Liver (tissue), 9 donors: ENCODE measurements around the gene RELN. TPM values are rescaled to one million over a fixed set of nuclear protein-coding genes. Genes with fewer than 3 reads are reported as not detected.

Source experiments
- DNase-seq: peaks from one replicate; pipeline ENCODE4 v3.0.0-alpha.2; 2017; ENCODE audit warnings: low spot score
- H3K27ac ChIP-seq, 2 donors: one replicate each; pipeline ENCODE4 v1.7.0; 2013; ENCODE audit warnings: inconsistent platforms in 2 of 2, low read length in 2 of 2, control low read depth in 1 of 2, low read depth in 1 of 2, mild to moderate bottlenecking in 1 of 2
- H3K27me3 ChIP-seq, 4 donors: one replicate each; pipeline versions ENCODE4 v1.6.1 to v1.7.0; 2013; ENCODE audit warnings: low read length in 3 of 4, inconsistent platforms in 1 of 4, mild to moderate bottlenecking in 1 of 4, moderate library complexity in 1 of 4; ENCODE audit not compliant: control insufficient read depth in 4 of 4, insufficient read depth in 4 of 4
- H3K36me3 ChIP-seq, 4 donors: one replicate each; pipeline versions ENCODE4 v1.6.1 to v1.7.0; 2013; ENCODE audit warnings: low read length in 3 of 4, mild to moderate bottlenecking in 3 of 4, low read depth in 1 of 4, moderate library complexity in 1 of 4; ENCODE audit not compliant: control insufficient read depth in 4 of 4, insufficient read depth in 3 of 4
- H3K4me1 ChIP-seq, 4 donors: one replicate each; pipeline versions ENCODE4 v1.6.1 to v1.7.0; 2013; ENCODE audit warnings: low read length in 3 of 4, mild to moderate bottlenecking in 3 of 4, moderate library complexity in 1 of 4; ENCODE audit not compliant: control insufficient read depth in 4 of 4, insufficient read depth in 4 of 4
- H3K4me3 ChIP-seq, 3 donors: one replicate each; pipeline versions ENCODE4 v1.6.1 to v1.7.0; 2013; ENCODE audit warnings: low read length in 3 of 3, control low read depth in 1 of 3, low read depth in 1 of 3, mild to moderate bottlenecking in 1 of 3
- H3K9ac ChIP-seq, 2 donors: one replicate each; pipeline ENCODE4 v1.7.0; 2013; ENCODE audit warnings: low read length in 2 of 2, mild to moderate bottlenecking in 2 of 2, moderate library complexity in 2 of 2, control low read depth in 1 of 2, low read depth in 1 of 2
- H3K9me3 ChIP-seq, 4 donors: one replicate each; pipeline versions ENCODE4 v1.6.1 to v1.7.0; 2013; ENCODE audit warnings: low read length in 3 of 4; ENCODE audit not compliant: control insufficient read depth in 4 of 4
- ATF3 ChIP-seq: IDR thresholded peaks from 2 replicates; pipeline ENCODE4 v1.6.1; 2016; ENCODE audit warnings: antibody characterized with exemption
- EGR1 ChIP-seq, 2 donors: IDR thresholded peaks; 2 replicates each; pipeline ENCODE4 v1.6.1; 2016 to 2018; ENCODE audit warnings: antibody characterized with exemption in 2 of 2, low read depth in 2 of 2
- FOXA1 ChIP-seq: IDR thresholded peaks from 2 replicates; pipeline ENCODE4 v1.6.1; 2016; ENCODE audit warnings: antibody characterized with exemption
- FOXA2 ChIP-seq: IDR thresholded peaks from 2 replicates; pipeline ENCODE4 v1.6.1; 2016; ENCODE audit warnings: antibody characterized with exemption
- GABPA ChIP-seq, 2 donors: IDR thresholded peaks in 1 of 2; conservative IDR thresholded peaks in 1 of 2; 2 replicates each; pipeline ENCODE4 v1.6.1; 2016; ENCODE audit warnings: antibody characterized with exemption in 2 of 2, mild to moderate bottlenecking in 1 of 2, moderate library complexity in 1 of 2
- HNF4A ChIP-seq, 2 donors: conservative IDR thresholded peaks; 2 replicates each; pipeline ENCODE4 v1.6.1; 2016; ENCODE audit warnings: antibody characterized with exemption in 2 of 2, mild to moderate bottlenecking in 2 of 2
- HNF4G ChIP-seq: IDR thresholded peaks from 2 replicates; pipeline ENCODE4 v1.6.1; 2016; ENCODE audit warnings: antibody characterized with exemption
- JUND ChIP-seq, 2 donors: IDR thresholded peaks; 2 replicates each; pipeline ENCODE4 v1.6.1; 2016; ENCODE audit warnings: antibody characterized with exemption in 2 of 2
- NR2F2 ChIP-seq: IDR thresholded peaks from 2 replicates; pipeline ENCODE4 v1.6.1; 2016; ENCODE audit warnings: antibody characterized with exemption
- RAD21 ChIP-seq, 2 donors: IDR thresholded peaks; 2 replicates each; pipeline ENCODE4 v1.6.1; 2016; ENCODE audit warnings: antibody characterized with exemption in 2 of 2, mild to moderate bottlenecking in 2 of 2
- REST ChIP-seq: IDR thresholded peaks from 2 replicates; pipeline ENCODE4 v1.6.1; 2016; ENCODE audit warnings: antibody characterized with exemption, mild to moderate bottlenecking
- RXRA ChIP-seq, 2 donors: IDR thresholded peaks; 2 replicates each; pipeline ENCODE4 v1.6.1; 2017 to 2018; ENCODE audit warnings: antibody characterized with exemption in 2 of 2, mild to moderate bottlenecking in 1 of 2
- SP1 ChIP-seq: IDR thresholded peaks from 2 replicates; pipeline ENCODE4 v1.6.1; 2018; ENCODE audit warnings: antibody characterized with exemption, mild to moderate bottlenecking
- TAF1 ChIP-seq: conservative IDR thresholded peaks from 2 replicates; pipeline ENCODE4 v1.6.1; 2016; ENCODE audit warnings: antibody characterized with exemption, mild to moderate bottlenecking
- YY1 ChIP-seq: IDR thresholded peaks from 2 replicates; pipeline ENCODE4 v1.6.1; 2016; ENCODE audit warnings: antibody characterized with exemption, mild to moderate bottlenecking
- ZBTB33 ChIP-seq: IDR thresholded peaks from 2 replicates; pipeline ENCODE4 v1.6.1; 2016; ENCODE audit warnings: antibody characterized with exemption
- WGBS: extraction: QIAGEN DNeasy Blood & Tissue Kit; methylation state at CpG from one replicate; pipeline ENCODE4 v1.1.7; 2013; 5-methylcytosine and 5-hydroxymethylcytosine counted together
- polyA plus RNA-seq, 2 donors: library from polyadenylated mRNA; stranded (reverse) in 1 of 2; unstranded in 1 of 2; fragments of 200-250 nt in 1 of 2; fragments of >200 nt in 1 of 2; fragmentation: Nextera tagmentation in 1 of 2; extraction: Ambion mirVana in 1 of 2; gene quantifications; one replicate each; pipeline versions ENCODE4 v1.2.1 to v1.2.3, GENCODE V29; 2013 to 2015
- total RNA-seq, 2 donors: library from RNA; depleted of rRNA; stranded (reverse); fragments of >200 nt; gene quantifications; one replicate each; pipeline ENCODE4 v1.2.3, GENCODE V29; 2014
- TF ChIP-seq, protein P1 (sequence below): IDR thresholded peaks from 2 replicates; pipeline ENCODE4 v1.6.1; 2016; ENCODE audit warnings: antibody characterized with exemption
- TF ChIP-seq, protein P2 (sequence below): fragments of 150-350 bp; IDR thresholded peaks from 2 replicates; pipeline ENCODE4 v1.5.1; 2017; ENCODE audit warnings: improper control_type of control experiment, low read depth, low read length; ENCODE audit not compliant: missing input control
- donor health status: healthy.
- donor health status: healthy.
- donor health status: healthy.
- donor health status: healthy.
- donor health status: healthy.

Gene RELN
- total and polyA plus RNA-seq, 4 donors = 10.0 to 69.8 (median 28.4) TPM

DNA sequence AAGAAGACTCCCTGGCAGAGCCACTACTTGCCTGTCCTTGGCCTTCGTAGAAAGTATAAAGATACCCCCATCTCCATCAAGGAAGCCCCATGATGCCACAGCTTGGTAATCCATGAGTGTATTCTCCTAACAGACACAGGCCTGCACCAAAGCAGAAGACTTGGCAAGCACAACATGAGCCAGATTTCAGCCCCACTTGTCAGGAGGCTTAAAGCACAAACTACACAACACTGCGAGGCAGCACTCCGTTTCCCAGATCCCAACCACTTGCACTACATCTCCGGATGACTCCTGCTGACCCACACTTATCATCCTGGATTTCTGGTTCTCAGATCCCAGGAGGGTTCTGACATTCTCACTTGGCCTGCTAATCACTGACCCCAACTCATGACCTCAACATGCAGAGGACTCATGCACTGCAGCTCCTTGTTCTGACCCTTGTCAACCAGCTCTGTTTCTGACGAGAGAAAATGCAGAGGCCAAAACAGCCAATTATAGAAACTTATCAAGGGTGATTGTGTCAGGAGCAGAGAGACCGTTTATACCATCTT lies 100.8 kb downstream of the RELN start:
- Histone ChIP-seq H3K27ac (no peak overlapping the region), H3K9ac (no peak overlapping the region), H3K36me3 (no peaks in the 10 kb centered on the region), H3K27me3 (no peaks in the 10 kb centered on the region), H3K9me3 (no peaks in the 10 kb centered on the region), H3K4me3 (no peak overlapping the region), H3K4me1 (no peaks in the 10 kb centered on the region)
- TF ChIP-seq, protein P1, sequence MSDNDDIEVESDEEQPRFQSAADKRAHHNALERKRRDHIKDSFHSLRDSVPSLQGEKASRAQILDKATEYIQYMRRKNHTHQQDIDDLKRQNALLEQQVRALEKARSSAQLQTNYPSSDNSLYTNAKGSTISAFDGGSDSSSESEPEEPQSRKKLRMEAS = no peak
- TF ChIP-seq SP1 = peak; percentile 22
- TF ChIP-seq YY1 = no peak
- no peak for TF ChIP-seq FOXA1
- TF ChIP-seq NR2F2 = peak; percentile 97
- no peak for TF ChIP-seq HNF4G
- no peak for TF ChIP-seq JUND (IDR thresholded peaks at IDR 0.05)
- no peak for TF ChIP-seq FOXA2
- peak; percentile 27 to 71 for TF ChIP-seq RXRA (IDR thresholded peaks at IDR 0.05)
- no peak for TF ChIP-seq HNF4A (conservative IDR thresholded peaks at IDR 0.05)
- TF ChIP-seq EGR1 (IDR thresholded peaks at IDR 0.05; ENCODE audit: low read depth in 2 of 2) = no peak
- peak in 1 of 2 donors; percentile 8 for TF ChIP-seq RAD21 (IDR thresholded peaks at IDR 0.05)
- 70% methylated on average over 6 of the region's 6 CpGs for WGBS
- no peak for DNase-seq

DNA sequence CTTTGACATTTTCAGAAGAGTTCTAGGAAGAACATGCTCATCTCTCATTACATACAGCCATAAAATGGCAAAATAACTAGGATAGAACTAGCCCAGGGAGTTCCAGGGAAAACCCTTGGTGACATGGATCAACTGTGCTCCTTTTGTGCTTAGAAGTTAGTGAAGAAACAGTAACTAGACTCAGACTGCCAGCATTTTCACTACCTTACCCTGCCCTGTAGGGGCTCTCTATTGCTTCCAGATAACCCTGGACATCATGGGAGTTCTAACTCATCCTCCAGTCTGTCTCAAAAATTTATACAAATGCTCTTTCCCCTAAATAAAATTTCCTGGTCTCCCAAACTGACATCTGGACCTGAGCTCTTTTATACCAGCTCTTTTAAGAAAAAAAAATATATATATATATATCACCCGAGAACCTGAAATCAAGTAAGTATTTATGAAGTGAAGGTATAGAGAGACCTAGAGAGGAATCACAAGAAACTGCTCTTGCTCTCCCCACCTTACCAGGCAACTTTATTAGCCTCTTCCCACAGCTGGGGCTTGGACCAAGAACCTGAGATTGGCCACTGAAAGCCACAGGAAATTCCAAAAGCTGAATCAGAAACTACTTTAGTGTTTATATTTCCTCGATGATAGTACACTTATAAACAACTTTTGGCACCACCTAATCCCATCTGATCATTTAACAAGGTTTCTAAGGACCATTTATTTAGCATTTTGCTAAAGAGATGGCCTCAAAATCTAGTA lies 101.4 kb downstream of the RELN start:
- Histone ChIP-seq H3K27ac (no peak overlapping the region), H3K36me3 (no peaks in the 10 kb centered on the region), H3K27me3 (no peaks in the 10 kb centered on the region), H3K4me3 (no peak overlapping the region), H3K9ac (no peak overlapping the region), H3K4me1 (no peaks in the 10 kb centered on the region), H3K9me3 (no peaks in the 10 kb centered on the region)
- 80% methylated on average over 2 of the region's 2 CpGs for WGBS
- no peak for DNase-seq
- no peak for TF ChIP-seq FOXA2
- no peak for TF ChIP-seq EGR1 (IDR thresholded peaks at IDR 0.05; ENCODE audit: low read depth in 2 of 2)
- TF ChIP-seq HNF4A (conservative IDR thresholded peaks at IDR 0.05) = no peak

DNA sequence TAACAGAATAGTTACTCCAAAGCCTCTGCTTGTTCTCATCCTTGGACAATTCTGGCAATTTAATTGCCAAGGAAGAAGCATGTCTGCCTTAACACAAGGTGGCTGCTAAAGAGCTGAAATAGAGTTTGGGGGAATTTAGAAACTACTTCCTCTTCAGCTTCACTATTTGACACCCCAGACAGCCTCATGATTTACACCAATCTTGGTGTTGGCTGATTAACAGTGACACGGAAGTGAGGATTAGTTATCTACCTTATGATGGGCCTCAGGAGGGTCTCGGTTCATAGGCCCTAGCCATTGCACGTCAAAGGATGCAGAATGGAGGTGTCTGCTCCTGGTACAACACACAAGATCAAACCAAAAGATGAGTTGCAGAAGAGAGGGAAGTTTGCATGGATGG lies 102.4 kb downstream of the RELN start:
- WGBS = 79% methylated on average over 3 of the region's 3 CpGs
- TF ChIP-seq, protein P2, sequence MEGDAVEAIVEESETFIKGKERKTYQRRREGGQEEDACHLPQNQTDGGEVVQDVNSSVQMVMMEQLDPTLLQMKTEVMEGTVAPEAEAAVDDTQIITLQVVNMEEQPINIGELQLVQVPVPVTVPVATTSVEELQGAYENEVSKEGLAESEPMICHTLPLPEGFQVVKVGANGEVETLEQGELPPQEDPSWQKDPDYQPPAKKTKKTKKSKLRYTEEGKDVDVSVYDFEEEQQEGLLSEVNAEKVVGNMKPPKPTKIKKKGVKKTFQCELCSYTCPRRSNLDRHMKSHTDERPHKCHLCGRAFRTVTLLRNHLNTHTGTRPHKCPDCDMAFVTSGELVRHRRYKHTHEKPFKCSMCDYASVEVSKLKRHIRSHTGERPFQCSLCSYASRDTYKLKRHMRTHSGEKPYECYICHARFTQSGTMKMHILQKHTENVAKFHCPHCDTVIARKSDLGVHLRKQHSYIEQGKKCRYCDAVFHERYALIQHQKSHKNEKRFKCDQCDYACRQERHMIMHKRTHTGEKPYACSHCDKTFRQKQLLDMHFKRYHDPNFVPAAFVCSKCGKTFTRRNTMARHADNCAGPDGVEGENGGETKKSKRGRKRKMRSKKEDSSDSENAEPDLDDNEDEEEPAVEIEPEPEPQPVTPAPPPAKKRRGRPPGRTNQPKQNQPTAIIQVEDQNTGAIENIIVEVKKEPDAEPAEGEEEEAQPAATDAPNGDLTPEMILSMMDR = no peak
- no peak for TF ChIP-seq SP1
- TF ChIP-seq REST = no peak
- TF ChIP-seq HNF4A (conservative IDR thresholded peaks at IDR 0.05) = no peak
- no peak for TF ChIP-seq RAD21 (IDR thresholded peaks at IDR 0.05)
- TF ChIP-seq FOXA1 = no peak
- TF ChIP-seq FOXA2 = no peak
- no peak for TF ChIP-seq ZBTB33
- no peak for TF ChIP-seq TAF1
- no peak for TF ChIP-seq YY1
- TF ChIP-seq HNF4G = no peak
- TF ChIP-seq NR2F2 = no peak
- no peak for TF ChIP-seq ATF3
- TF ChIP-seq EGR1 (IDR thresholded peaks at IDR 0.05; ENCODE audit: low read depth in 2 of 2) = no peak
- TF ChIP-seq GABPA (IDR thresholded peaks at IDR 0.05 in 1 of 2, conservative IDR thresholded peaks at IDR 0.05 in 1 of 2) = no peak
- no peak for TF ChIP-seq RXRA (IDR thresholded peaks at IDR 0.05)
- TF ChIP-seq, protein P1 = no peak
- no peak for TF ChIP-seq JUND (IDR thresholded peaks at IDR 0.05)
- no peak overlapping the region for H3K4me3 ChIP-seq
- H3K27ac ChIP-seq = no peak overlapping the region
- no peaks in the 10 kb centered on the region for H3K36me3 ChIP-seq
- no peak overlapping the region for H3K9ac ChIP-seq
- no peak for DNase-seq
- no peaks in the 10 kb centered on the region for H3K4me1 ChIP-seq
- H3K9me3 ChIP-seq = no peaks in the 10 kb centered on the region
- H3K27me3 ChIP-seq = no peaks in the 10 kb centered on the region
